Spinal cord (tissue), 10 donors: ENCODE measurements around the gene SYS1. TPM values are rescaled to one million over a fixed set of nuclear protein-coding genes. Genes with fewer than 3 reads are reported as not detected.

Experiments used
- DNase-seq, 6 donors: peaks; one replicate each; pipeline versions ENCODE4 v3.0.0 to v3.0.0-alpha.2; 2013 to 2015; ENCODE audit warnings: low spot score in 6 of 6, low read depth in 4 of 6
- H3K27ac ChIP-seq: one replicate; pipeline ENCODE4 v1.5.1; 2013; ENCODE audit warnings: low read depth, low read length, control low read depth
- H3K27me3 ChIP-seq: one replicate; pipeline ENCODE4 v1.6.1; 2013; ENCODE audit warnings: low read length; ENCODE audit not compliant: control insufficient read depth, insufficient read depth
- H3K36me3 ChIP-seq: one replicate; pipeline ENCODE4 v1.6.1; 2013; ENCODE audit warnings: low read length; ENCODE audit not compliant: control insufficient read depth, insufficient read depth
- H3K4me1 ChIP-seq: one replicate; pipeline ENCODE4 v1.6.1; 2013; ENCODE audit warnings: low read length; ENCODE audit not compliant: control insufficient read depth, insufficient read depth
- H3K4me3 ChIP-seq: one replicate; pipeline ENCODE4 v1.5.1; 2013; ENCODE audit warnings: low read depth, low read length, control low read depth
- H3K9me3 ChIP-seq: one replicate; pipeline ENCODE4 v1.6.1; 2013; ENCODE audit warnings: low read length; ENCODE audit not compliant: control insufficient read depth, insufficient read depth
- WGBS: methylation state at CpG from one replicate; pipeline ENCODE4 v1.1.5; 2013; ENCODE audit warnings: missing lambda C conversion rate; ENCODE audit not compliant: insufficient coverage; 5-methylcytosine and 5-hydroxymethylcytosine counted together
- polyA plus RNA-seq, 2 donors: library from polyadenylated mRNA; unstranded; fragments of 120-200 nt; gene quantifications; one replicate each; pipeline ENCODE4 v1.2.1, GENCODE V29; 2013; ENCODE audit not compliant: insufficient read length in 2 of 2
- total RNA-seq, 2 donors: library from RNA; depleted of rRNA in 1 of 2; stranded (reverse); fragments of 120-200 nt in 1 of 2; fragments of >200 nt in 1 of 2; gene quantifications; one replicate each; pipeline versions ENCODE4 v1.2.3 to v1.2.4, GENCODE V29; 2013 to 2014
- donor health status: healthy.

Gene SYS1
- total and polyA plus RNA-seq, 4 donors = 19.1 to 32.8 (median 27.6) TPM

DNA sequence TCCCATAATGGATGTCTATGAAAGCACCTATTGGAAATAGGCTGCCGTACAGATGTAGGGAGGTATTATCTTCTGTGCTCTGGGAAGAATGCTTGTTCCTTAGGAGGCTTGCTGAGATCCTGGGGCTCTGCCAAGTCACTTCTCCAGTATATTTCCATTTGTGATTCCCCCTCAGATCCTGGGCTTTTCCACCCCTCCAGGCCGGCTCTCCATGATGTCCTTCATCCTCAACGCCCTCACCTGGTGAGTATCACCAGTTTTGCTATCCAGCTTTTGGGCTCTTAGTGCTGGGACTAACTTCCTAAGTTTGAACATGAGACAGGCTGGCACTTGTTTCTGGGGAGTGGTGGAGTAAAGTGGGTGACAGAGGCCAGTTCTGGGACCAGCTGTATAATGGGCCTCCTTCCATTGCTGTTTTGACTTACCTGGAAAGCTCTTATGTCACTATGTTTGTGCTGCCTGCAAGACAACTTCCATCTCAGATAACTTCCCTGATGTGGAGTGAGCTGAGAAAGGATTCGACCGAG, 2.6 kb downstream of the SYS1 start:
- Histone ChIP-seq H3K27me3 (no peaks in the 10 kb centered on the region), H3K36me3 (peaks cover 30% of the 10 kb centered on the region), H3K27ac (no peak overlapping the region), H3K4me3 (no peak overlapping the region), H3K4me1 (peaks cover 14% of the 10 kb centered on the region), H3K9me3 (no peaks in the 10 kb centered on the region)
- 95% methylated on average over 3 of the region's 5 CpGs for WGBS
- DNase-seq = no peak

DNA sequence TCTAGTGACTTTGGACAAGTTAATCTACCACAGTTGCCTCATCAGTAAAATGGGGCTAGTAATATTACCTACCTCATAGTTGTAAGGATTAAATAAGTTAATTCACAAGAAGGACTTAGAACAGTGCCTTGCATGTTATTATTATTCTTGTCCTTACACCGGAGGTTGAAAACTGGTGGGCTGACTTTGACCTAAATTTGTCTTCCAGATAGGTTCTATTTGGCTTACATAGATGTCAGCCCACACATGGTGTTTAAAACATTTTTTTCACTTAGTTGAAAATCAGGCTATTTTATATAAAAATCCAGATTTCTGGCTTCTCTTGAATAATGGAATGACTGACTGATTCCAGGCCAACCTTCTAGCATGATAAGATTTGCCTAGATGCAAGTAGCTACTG, 3.2 kb downstream of the SYS1 start:
- Histone ChIP-seq H3K36me3 (peaks cover 32% of the 10 kb centered on the region), H3K27ac (no peak overlapping the region), H3K9me3 (no peaks in the 10 kb centered on the region), H3K4me3 (no peak overlapping the region), H3K4me1 (peaks cover 14% of the 10 kb centered on the region), H3K27me3 (no peaks in the 10 kb centered on the region)
- WGBS = no CpG with 5 or more reads among the region's 1 CpG
- DNase-seq = no peak

DNA sequence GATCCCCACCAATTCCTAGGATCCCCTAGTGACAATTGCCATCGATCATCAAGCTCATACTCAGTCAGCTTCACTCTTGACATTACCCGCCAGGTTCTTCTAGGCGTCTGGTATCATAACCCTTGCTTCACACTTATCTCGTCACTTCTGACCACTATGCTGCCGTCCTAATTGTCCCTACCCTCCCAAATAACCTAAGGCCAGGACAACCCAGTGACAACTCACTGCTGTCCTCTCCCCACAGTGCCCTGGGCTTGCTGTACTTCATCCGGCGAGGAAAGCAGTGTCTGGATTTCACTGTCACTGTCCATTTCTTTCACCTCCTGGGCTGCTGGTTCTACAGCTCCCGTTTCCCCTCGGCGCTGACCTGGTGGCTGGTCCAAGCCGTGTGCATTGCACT, 3.7 kb downstream of the SYS1 start:
- H3K4me1 ChIP-seq = peaks cover 14% of the 10 kb centered on the region

DNA sequence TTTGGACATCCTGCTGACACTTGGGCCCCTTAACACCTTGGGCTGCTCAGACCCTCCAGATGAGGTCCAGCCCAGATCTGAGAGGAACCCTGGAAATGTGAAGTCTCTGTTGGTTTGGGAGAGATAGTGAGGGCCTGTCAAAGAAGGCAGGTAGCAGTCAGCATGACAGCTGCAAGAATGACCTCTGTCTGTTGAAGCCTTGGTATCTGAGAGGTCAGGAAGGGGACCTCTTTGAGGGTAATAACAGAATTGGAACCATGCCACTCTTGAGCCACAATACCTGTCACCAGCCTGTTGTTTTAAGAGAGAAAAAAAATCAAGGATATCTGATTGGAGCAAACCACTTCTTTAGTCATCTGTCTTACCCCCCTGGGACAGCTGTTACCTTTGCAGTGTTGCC, 4.2 kb downstream of the SYS1 start:
- H3K36me3 ChIP-seq = peaks cover 34% of the 10 kb centered on the region
- no peaks in the 10 kb centered on the region for H3K27me3 ChIP-seq
- peaks cover 15% of the 10 kb centered on the region for H3K4me1 ChIP-seq
- H3K4me3 ChIP-seq = no peak overlapping the region
- H3K9me3 ChIP-seq = no peaks in the 10 kb centered on the region
- no peak overlapping the region for H3K27ac ChIP-seq
- DNase-seq = no peak

More for the DNA sequence above, 3.7 kb downstream of the SYS1 start:
- 91% methylated on average over 11 of the region's 11 CpGs for WGBS
- Histone ChIP-seq H3K4me3 (no peak overlapping the region), H3K9me3 (no peaks in the 10 kb centered on the region), H3K27ac (no peak overlapping the region), H3K27me3 (no peaks in the 10 kb centered on the region), H3K36me3 (peaks cover 32% of the 10 kb centered on the region)
- no peak for DNase-seq

DNA sequence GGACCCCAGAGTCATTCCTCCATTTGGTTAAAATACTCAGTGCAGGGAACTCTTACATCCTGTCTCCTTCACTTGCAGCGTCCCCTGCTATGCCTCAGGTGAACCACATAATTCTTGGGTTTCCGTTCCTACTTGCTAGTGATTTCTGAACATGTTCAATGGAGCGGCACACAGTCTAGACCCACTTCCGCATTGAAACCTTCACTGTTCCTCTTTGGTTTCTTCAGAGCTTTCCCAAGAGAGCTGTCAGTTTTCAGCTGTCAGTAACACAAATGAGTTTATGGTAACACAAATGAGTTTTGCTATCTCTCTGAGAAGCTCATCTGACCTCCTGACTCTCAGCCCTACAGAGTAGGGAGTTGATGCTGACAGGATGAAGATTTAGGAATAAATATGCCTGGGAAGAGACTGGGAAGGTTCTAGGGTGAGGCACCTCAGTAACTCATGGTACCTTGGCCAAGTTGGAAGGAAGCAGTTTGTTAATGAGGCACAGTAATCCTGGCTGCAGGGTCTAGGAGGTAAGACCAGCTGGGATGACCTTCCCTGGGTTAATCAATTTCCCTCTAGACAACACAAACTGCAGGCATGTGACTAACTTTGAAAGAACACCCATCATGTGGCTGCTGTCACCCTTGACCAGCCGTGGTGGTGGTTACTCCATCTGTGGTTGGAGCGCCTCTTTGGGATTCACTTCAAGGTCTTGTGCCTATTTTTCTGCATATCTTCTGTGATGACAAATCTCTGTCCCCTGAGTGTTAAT, 5.4 kb downstream of the SYS1 start:
- no peak overlapping the region for H3K27ac ChIP-seq
- 86% methylated on average over 5 of the region's 6 CpGs for WGBS

DNA sequence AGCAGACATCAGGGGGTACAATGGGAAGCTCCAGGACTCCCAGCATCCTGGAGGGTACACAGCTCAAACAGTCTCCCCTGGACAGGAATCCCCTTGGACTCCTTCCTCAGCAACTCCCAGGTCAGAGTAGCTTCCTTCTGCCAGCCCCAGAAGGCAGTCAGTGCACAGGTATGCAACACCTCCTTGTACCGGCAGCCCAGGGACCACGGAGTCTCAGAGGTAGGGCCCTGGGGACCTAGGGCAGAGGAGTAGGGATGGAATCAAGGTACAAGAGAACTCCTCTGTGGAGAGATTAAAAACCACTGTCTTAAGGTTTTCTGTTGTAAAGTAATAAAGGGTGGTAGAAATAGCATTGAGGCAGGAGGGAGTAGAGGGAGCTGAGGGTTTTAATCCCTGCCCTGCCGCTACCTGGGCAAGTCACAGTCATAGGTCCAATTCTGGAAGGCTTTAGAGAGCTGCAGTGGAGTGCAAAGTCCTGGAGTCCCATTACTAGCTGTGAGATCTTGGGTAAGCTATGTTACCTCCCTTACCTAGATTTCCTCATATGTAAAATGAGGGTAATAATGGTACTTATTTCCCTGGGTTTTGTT, 7.7 kb downstream of the SYS1 start:
- Histone ChIP-seq H3K9me3 (no peaks in the 10 kb centered on the region), H3K36me3 (peaks cover 39% of the 10 kb centered on the region), H3K4me1 (peaks cover 21% of the 10 kb centered on the region), H3K4me3 (no peak overlapping the region), H3K27me3 (no peaks in the 10 kb centered on the region), H3K27ac (no peak overlapping the region)
- DNase-seq = no peak
- 86% methylated on average over 2 of the region's 3 CpGs for WGBS

More for the DNA sequence above, 5.4 kb downstream of the SYS1 start:
- Histone ChIP-seq H3K27me3 (no peaks in the 10 kb centered on the region), H3K36me3 (peaks cover 36% of the 10 kb centered on the region), H3K4me3 (no peak overlapping the region), H3K4me1 (peaks cover 23% of the 10 kb centered on the region), H3K9me3 (no peaks in the 10 kb centered on the region)
- DNase-seq = no peak

DNA sequence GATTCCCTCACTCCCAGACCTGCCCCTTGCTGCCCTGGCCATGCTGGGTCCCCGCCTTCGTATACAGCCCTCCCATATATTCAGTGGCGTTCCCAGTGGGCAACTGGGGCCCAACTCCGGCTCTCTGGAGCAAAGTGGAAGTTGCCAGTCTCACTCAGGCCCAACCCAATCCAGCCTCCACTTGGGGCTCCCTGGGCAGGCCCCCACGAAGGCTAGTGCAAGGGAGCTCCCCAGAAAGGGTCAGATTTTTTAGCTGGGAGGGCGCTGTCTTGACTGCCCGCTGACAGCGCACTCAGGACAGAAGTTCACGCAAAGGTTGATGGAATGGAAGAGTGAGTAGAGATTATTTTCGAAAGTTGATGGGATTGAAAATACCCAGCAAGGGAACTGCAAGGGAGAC, 9.3 kb downstream of the SYS1 start:
- Histone ChIP-seq H3K4me1 (peaks cover 21% of the 10 kb centered on the region), H3K27me3 (no peaks in the 10 kb centered on the region), H3K36me3 (peaks cover 29% of the 10 kb centered on the region), H3K4me3 (no peak overlapping the region), H3K27ac (no peak overlapping the region), H3K9me3 (no peaks in the 10 kb centered on the region)
- WGBS = 76% methylated on average over 10 of the region's 10 CpGs
- DNase-seq = no peak

DNA sequence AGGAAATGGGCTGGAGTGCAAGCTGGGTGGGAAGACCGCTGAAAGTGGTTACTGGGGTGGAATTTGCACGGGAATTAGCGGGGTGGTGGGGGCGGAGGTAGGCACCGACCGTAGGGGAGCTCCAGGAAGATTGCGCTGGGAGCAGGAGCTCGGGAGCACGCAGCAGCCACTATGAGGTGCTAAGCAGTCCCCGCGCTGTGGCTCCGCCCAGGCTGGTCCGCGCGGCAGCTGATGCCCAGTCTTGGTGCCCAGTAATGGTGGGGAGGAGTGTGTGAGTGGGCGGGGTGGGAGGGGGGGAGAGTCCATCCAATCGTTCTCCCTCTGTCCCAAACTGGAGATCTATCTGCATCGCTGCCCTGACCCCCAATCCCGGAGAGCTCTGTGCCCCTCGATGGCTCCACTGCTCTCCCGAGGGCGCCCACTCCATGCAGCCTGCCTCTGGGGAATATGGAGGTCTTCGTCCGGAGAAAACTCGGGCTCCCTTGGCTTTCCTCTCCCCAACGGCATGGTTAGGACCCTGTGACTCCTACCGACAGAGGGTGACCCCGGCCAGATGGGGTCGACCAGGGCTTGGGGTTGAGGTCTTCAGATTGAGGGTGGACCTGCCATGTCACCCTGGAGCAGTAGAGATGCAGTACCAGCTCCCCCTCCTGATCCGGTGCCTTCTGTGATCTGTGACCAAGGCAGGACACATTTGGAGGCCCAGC, 9.8 kb downstream of the SYS1 start:
- Histone ChIP-seq H3K27ac (peak overlapping the region; percentile 7), H3K4me1 (peaks cover 21% of the 10 kb centered on the region), H3K27me3 (no peaks in the 10 kb centered on the region), H3K4me3 (peak overlapping the region; percentile 53), H3K36me3 (peaks cover 27% of the 10 kb centered on the region), H3K9me3 (no peaks in the 10 kb centered on the region)
- peak in 2 of 6 donors; percentile 7 to 31 for DNase-seq
- WGBS = 25% methylated on average over 25 of the region's 30 CpGs

DNA sequence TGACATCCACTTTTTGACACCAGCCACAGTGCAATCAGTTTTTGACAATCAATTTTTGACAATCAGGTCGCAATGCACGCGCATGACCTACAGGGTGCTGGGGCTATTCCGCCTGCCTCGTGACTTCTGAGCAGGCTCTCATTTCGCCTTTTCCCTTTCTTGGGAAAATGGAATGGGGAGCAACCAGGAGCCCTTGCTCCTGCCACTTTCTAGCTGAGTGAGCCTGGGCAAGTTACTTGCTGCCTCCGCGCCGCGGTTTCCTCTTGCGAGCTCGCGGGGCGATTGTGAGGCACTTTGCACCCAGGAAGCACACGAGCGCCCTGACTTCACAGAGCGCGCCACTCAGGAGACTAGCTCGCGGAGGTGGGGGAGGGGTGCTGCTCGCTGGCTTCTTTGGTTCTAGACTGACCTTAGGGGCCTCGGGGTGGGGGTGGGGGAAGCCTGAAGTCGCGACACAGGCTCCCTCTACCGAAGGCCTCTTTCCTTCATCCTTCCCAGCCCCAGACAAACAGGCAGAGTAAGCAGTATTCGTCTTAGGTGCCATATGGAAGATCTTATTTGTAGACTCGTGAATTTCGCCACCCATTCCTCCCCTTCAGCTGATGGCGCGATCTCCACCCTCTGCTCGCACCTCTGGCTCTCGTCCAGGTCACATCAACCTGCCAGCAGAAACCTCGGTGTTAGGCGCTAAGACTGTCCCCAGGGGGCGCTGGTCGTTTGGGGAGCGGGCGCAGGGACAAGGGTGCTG, 10.6 kb downstream of the SYS1 start:
- H3K4me1 ChIP-seq = peaks cover 21% of the 10 kb centered on the region
- H3K27ac ChIP-seq = peak overlapping the region; percentile 7
- WGBS = 19% methylated on average over 21 of the region's 38 CpGs
- H3K27me3 ChIP-seq = no peaks in the 10 kb centered on the region
- no peaks in the 10 kb centered on the region for H3K9me3 ChIP-seq
- peak in 5 of 6 donors; percentile 35 to 91 (median 54) for DNase-seq
- H3K4me3 ChIP-seq = peak overlapping the region; percentile 53
- H3K36me3 ChIP-seq = peaks cover 23% of the 10 kb centered on the region
